Ishikawa (cell line): Measurements from ENCODE around the gene VEPH1.

ENCODE experiments used
- CEBPB ChIP-seq: IDR thresholded peaks from 2 replicates; pipeline ENCODE4 v1.6.1; 2012
- CREB1 ChIP-seq: IDR thresholded peaks from 2 replicates; pipeline ENCODE4 v1.6.1; 2012; ENCODE audit warnings: low read depth
- EP300 ChIP-seq: IDR thresholded peaks from 2 replicates; pipeline ENCODE4 v1.6.1; 2012; ENCODE audit warnings: borderline replicate concordance
- RAD21 ChIP-seq: IDR thresholded peaks from 2 replicates; pipeline ENCODE4 v1.6.1; 2012; ENCODE audit warnings: low read depth
- TAF1 ChIP-seq: IDR thresholded peaks from 2 replicates; pipeline ENCODE4 v1.6.1; 2012; ENCODE audit warnings: low read depth, mild to moderate bottlenecking
- TCF12 ChIP-seq: IDR thresholded peaks from 2 replicates; pipeline ENCODE4 v1.6.1; 2012; ENCODE audit warnings: low read depth
- USF1 ChIP-seq: IDR thresholded peaks from 2 replicates; pipeline ENCODE4 v1.6.1; 2012
- YY1 ChIP-seq: IDR thresholded peaks from 2 replicates; pipeline ENCODE4 v1.6.1; 2012; ENCODE audit warnings: low read depth

DNA sequence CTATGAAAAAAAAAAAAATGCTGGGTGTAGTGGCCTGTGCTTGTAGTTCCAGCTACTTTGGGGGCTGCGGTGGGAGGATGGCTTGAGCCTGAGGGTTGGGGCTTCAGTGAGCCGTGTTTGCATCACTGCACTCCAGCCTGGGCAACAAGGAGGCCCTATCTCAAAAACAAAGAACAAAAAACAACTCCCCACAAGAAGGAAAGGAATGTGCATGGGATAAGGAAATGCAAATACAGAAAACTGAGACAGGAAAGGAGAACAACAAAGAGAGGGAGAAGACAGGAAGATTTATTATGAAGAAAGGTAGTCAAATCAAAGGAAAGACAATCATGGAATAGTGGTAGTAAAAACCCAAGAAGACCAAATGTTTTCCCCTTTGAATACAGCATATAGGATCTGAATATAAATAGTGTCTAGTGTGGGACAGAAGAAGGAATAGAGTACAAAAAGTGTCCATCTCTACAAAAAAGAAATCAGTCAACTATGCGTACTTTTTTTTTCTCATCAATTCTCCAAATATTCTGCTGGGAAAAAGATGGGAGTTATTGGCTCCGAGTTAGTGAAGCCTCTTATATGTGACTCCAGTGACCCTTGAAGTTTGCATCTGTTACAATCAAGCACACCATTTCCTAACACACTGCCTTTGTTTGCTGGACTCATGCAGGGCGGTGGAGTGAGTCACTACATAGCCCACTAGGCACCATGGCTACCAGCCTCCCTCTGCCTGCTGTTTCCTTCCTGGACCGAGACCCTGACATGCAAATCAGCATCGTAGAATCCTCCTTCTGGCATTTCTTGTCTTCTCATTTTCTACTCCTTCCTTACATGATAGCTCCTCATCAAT lies 167.8 kb downstream of the VEPH1 start:
- no peak for TF ChIP-seq EP300
- no peak for TF ChIP-seq RAD21
- TF ChIP-seq CREB1 = no peak
- no peak for TF ChIP-seq YY1
- TF ChIP-seq CEBPB = no peak
- TF ChIP-seq USF1 = no peak
- no peak for TF ChIP-seq TCF12
- TF ChIP-seq TAF1 = no peak
